Body of pancreas (tissue), 4 donors: ENCODE results near the gene TMEM72.

ENCODE experiments used
- POLR2A ChIP-seq, 3 donors: fragments of 450-650 bp; IDR thresholded peaks; one replicate each; pipeline ENCODE4 v1.6.1; 2016; ENCODE audit warnings: antibody characterized with exemption in 3 of 3, mild to moderate bottlenecking in 2 of 3
- TF ChIP-seq, protein P1 (sequence below), 7 experiments: fragments of 450-650 bp in 4 of 7; fragments of 200-600 bp in 3 of 7; sonication (generic) in 3 of 7; IDR thresholded peaks; one replicate each; pipeline ENCODE4 v1.5.1; 2016 to 2019; ENCODE audit warnings: antibody characterized with exemption in 7 of 7

DNA sequence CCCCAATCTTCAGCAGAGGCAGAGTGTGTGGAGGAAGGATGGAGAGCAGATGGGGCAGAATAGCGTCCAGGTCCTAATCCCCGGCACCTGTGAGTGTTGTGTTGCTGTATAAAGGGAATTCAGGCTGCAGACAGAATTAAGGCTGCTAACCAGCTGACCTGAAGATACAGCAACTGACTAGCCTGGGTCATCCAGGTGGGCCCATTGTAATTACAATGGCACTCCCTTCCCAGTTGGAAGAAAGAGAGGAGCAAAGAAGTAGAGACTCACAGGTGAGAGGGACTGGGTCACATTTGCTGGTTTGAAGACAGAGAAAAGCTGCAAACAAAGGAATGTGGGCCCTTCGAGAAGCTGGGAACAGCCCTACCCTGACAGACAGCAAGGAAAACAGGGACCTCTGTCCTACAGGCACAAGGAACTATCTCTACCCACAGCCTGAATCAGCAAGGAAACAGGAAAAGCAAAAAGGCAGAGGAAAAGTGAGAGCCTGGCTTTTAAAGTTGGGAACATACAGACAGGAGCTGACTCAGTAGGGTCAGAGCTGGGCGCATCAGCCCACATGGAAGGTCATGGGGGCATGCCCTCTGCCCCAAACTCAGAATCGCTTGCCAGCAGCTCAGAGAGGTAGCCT is 11.6 kb upstream of the TMEM72 start:
- no peak for TF ChIP-seq POLR2A (IDR thresholded peaks at IDR 0.05)
- TF ChIP-seq, protein P1, sequence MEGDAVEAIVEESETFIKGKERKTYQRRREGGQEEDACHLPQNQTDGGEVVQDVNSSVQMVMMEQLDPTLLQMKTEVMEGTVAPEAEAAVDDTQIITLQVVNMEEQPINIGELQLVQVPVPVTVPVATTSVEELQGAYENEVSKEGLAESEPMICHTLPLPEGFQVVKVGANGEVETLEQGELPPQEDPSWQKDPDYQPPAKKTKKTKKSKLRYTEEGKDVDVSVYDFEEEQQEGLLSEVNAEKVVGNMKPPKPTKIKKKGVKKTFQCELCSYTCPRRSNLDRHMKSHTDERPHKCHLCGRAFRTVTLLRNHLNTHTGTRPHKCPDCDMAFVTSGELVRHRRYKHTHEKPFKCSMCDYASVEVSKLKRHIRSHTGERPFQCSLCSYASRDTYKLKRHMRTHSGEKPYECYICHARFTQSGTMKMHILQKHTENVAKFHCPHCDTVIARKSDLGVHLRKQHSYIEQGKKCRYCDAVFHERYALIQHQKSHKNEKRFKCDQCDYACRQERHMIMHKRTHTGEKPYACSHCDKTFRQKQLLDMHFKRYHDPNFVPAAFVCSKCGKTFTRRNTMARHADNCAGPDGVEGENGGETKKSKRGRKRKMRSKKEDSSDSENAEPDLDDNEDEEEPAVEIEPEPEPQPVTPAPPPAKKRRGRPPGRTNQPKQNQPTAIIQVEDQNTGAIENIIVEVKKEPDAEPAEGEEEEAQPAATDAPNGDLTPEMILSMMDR (IDR thresholded peaks at IDR 0.05), result no peak
